Stomach (tissue), 4 donors: ENCODE data around the gene MBOAT2.

Experiments
- CTCF ChIP-seq, 7 experiments: fragments of 450-650 bp in 4 of 7; fragments of 200-600 bp in 3 of 7; sonication (generic) in 3 of 7; IDR thresholded peaks; one replicate each; pipeline ENCODE4 v1.5.1; 2016 to 2019; ENCODE audit warnings: antibody characterized with exemption in 7 of 7, control low read depth in 2 of 7, mild to moderate bottlenecking in 1 of 7
- POLR2AphosphoS5 ChIP-seq, 3 donors: sonication (generic); formaldehyde crosslinking; IDR thresholded peaks; one replicate each; pipeline ENCODE4 v1.6.1; 2016; ENCODE audit warnings: antibody characterized with exemption in 3 of 3

GRCh38 chr2:9027884-9028283 lies 24.4 kb upstream of the MBOAT2 start:
- no peak for TF ChIP-seq CTCF (IDR thresholded peaks at IDR 0.05)
- no peak for TF ChIP-seq POLR2AphosphoS5 (IDR thresholded peaks at IDR 0.05)
